Measurements from ENCODE around the gene ABCA10. TPM values are rescaled to one million over a fixed set of nuclear protein-coding genes. Genes with fewer than 3 reads are reported as not detected.

The ABCA10 gene
- total and polyA plus RNA-seq, 2 of the 13 experiments (the other 11 are each of a cell fraction or from before 2014, with no cell fraction given), result 0.02 to 0.08 TPM

GRCh38 chr17:69246726-69247375 is 18.2 kb upstream of the ABCA10 start (continued):
- TF ChIP-seq, protein P1, sequence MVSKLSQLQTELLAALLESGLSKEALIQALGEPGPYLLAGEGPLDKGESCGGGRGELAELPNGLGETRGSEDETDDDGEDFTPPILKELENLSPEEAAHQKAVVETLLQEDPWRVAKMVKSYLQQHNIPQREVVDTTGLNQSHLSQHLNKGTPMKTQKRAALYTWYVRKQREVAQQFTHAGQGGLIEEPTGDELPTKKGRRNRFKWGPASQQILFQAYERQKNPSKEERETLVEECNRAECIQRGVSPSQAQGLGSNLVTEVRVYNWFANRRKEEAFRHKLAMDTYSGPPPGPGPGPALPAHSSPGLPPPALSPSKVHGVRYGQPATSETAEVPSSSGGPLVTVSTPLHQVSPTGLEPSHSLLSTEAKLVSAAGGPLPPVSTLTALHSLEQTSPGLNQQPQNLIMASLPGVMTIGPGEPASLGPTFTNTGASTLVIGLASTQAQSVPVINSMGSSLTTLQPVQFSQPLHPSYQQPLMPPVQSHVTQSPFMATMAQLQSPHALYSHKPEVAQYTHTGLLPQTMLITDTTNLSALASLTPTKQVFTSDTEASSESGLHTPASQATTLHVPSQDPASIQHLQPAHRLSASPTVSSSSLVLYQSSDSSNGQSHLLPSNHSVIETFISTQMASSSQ (IDR thresholded peaks at IDR 0.05; ENCODE audit: low read depth), result no peak
- TF ChIP-seq, protein P1 (CRISPR knock-in tag; IDR thresholded peaks at IDR 0.05; ENCODE audit: borderline replicate concordance), result no peak
- TF ChIP-seq, protein P2, sequence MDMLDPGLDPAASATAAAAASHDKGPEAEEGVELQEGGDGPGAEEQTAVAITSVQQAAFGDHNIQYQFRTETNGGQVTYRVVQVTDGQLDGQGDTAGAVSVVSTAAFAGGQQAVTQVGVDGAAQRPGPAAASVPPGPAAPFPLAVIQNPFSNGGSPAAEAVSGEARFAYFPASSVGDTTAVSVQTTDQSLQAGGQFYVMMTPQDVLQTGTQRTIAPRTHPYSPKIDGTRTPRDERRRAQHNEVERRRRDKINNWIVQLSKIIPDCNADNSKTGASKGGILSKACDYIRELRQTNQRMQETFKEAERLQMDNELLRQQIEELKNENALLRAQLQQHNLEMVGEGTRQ (IDR thresholded peaks at IDR 0.05; ENCODE audit: low read depth, low read length), result no peak
- TF ChIP-seq, protein P2 (CRISPR knock-in tag; IDR thresholded peaks at IDR 0.05; ENCODE audit: borderline replicate concordance), result no peak
- TF ChIP-seq BRD4 (CRISPR knock-in tag; IDR thresholded peaks at IDR 0.05), result no peak
- no peak for TF ChIP-seq TMF1 (CRISPR knock-in tag; IDR thresholded peaks at IDR 0.05; ENCODE audit: low read depth)
- TF ChIP-seq RXRB (CRISPR knock-in tag; IDR thresholded peaks at IDR 0.05; ENCODE audit: borderline replicate concordance), result peak; percentile 25; the same call in 1 of the 2 replicates
- TF ChIP-seq ARID3A (IDR thresholded peaks at IDR 0.05; ENCODE audit: low read depth, low read length), result peak; percentile 71
- TF ChIP-seq ZSCAN20 (CRISPR knock-in tag; IDR thresholded peaks at IDR 0.05; ENCODE audit: borderline replicate concordance), result no peak
- no peak for TF ChIP-seq ZBTB1 (CRISPR knock-in tag; IDR thresholded peaks at IDR 0.05; ENCODE audit: borderline replicate concordance)
- TF ChIP-seq ZNF30 (CRISPR knock-in tag; IDR thresholded peaks at IDR 0.05), result no peak
- TF ChIP-seq U2AF2 (IDR thresholded peaks at IDR 0.05; ENCODE audit: low read depth, low read length), result no peak
- TF ChIP-seq ZNF800 (CRISPR knock-in tag; IDR thresholded peaks at IDR 0.05), result no peak
- no peak for TF ChIP-seq ZFP36L1 (CRISPR knock-in tag; IDR thresholded peaks at IDR 0.05)
- TF ChIP-seq, protein P3, sequence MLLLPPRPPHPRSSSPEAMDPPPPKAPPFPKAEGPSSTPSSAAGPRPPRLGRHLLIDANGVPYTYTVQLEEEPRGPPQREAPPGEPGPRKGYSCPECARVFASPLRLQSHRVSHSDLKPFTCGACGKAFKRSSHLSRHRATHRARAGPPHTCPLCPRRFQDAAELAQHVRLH (CRISPR knock-in tag; IDR thresholded peaks at IDR 0.05; ENCODE audit: borderline replicate concordance, low read depth), result no peak
- TF ChIP-seq ZNF761 (CRISPR knock-in tag; conservative IDR thresholded peaks at IDR 0.05), result no peak
- TF ChIP-seq, protein P4, sequence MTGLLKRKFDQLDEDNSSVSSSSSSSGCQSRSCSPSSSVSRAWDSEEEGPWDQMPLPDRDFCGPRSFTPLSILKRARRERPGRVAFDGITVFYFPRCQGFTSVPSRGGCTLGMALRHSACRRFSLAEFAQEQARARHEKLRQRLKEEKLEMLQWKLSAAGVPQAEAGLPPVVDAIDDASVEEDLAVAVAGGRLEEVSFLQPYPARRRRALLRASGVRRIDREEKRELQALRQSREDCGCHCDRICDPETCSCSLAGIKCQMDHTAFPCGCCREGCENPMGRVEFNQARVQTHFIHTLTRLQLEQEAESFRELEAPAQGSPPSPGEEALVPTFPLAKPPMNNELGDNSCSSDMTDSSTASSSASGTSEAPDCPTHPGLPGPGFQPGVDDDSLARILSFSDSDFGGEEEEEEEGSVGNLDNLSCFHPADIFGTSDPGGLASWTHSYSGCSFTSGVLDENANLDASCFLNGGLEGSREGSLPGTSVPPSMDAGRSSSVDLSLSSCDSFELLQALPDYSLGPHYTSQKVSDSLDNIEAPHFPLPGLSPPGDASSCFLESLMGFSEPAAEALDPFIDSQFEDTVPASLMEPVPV (CRISPR knock-in tag; IDR thresholded peaks at IDR 0.05), result no peak
